Prostate gland (tissue), 2 donors: ENCODE results near the gene AFF3. TPM values are rescaled to one million over a fixed set of nuclear protein-coding genes. Genes with fewer than 3 reads are reported as not detected.

Experiments
- DNase-seq: peaks from one replicate; pipeline ENCODE4 v3.0.0-alpha.2; 2019; ENCODE audit warnings: low spot score
- H3K27ac ChIP-seq, 2 donors: fragments of 200-600 bp; sonication (generic); 2 replicates each; pipeline ENCODE4 v1.5.1; 2017 to 2019
- H3K27me3 ChIP-seq: fragments of 200-600 bp; sonication (generic); replicated peaks from 2 replicates; pipeline ENCODE4 v1.5.1; 2019; ENCODE audit not compliant: insufficient read depth
- H3K36me3 ChIP-seq, 2 donors: fragments of 200-600 bp; sonication (generic); 1 replicate in 1 of 2; 2 replicates in 1 of 2; pipeline versions ENCODE4 v1.5.1 to v1.8.1; 2017 to 2019
- H3K4me1 ChIP-seq: fragments of 200-600 bp; sonication (generic); replicated peaks from 2 replicates; pipeline ENCODE4 v1.5.1; 2019
- H3K4me3 ChIP-seq, 2 donors: fragments of 200-600 bp; sonication (generic); 2 replicates each; pipeline ENCODE4 v1.5.1; 2017 to 2019
- H3K9me3 ChIP-seq: fragments of 200-600 bp; sonication (generic); 2 replicates; pipeline ENCODE4 v1.5.1; 2017
- CTCF ChIP-seq, 4 experiments: fragments of 200-600 bp in 2 of 4; fragments of 450-650 bp in 2 of 4; sonication (generic) in 2 of 4; IDR thresholded peaks; 1 replicate in 3 of 4; 2 replicates in 1 of 4; pipeline ENCODE4 v1.5.1; 2016 to 2019; ENCODE audit warnings: antibody characterized with exemption in 4 of 4, mild to moderate bottlenecking in 2 of 4, moderate library complexity in 2 of 4
- POLR2A ChIP-seq: fragments of 450-650 bp; IDR thresholded peaks from one replicate; pipeline ENCODE4 v1.6.1; 2016; ENCODE audit warnings: antibody characterized with exemption, mild to moderate bottlenecking
- POLR2AphosphoS5 ChIP-seq: sonication (generic); formaldehyde crosslinking; IDR thresholded peaks from one replicate; pipeline ENCODE4 v1.6.1; 2017; ENCODE audit warnings: antibody characterized with exemption
- WGBS: methylation state at CpG from one replicate; pipeline ENCODE4 v1.1.5; 2018; 5-methylcytosine and 5-hydroxymethylcytosine counted together
- intact Hi-C: fragments of 100-400 bp; cut with DNase I; formaldehyde crosslinking; loops from one replicate; pipeline ENCODE4 v1.14.2; 2022
- total RNA-seq, 2 donors: library from RNA; depleted of rRNA; stranded (reverse); fragments of >200 nt; gene quantifications; one replicate each; pipeline ENCODE4 v1.1.0, GENCODE V29; 2016

The AFF3 gene
- total RNA-seq, 2 donors from 2014 or later: 74.4 to 113 TPM

- 72% methylated on average over 4 of the region's 4 CpGs for WGBS
- no peaks in the 10 kb centered on the region for H3K36me3 ChIP-seq
- no peaks in the 10 kb centered on the region for H3K27me3 ChIP-seq
- H3K4me3 ChIP-seq: no peak overlapping the region
- DNase-seq: no peak
- no peak for TF ChIP-seq CTCF (IDR thresholded peaks at IDR 0.05)
- TF ChIP-seq POLR2A: no peak
- no peak overlapping the region for H3K27ac ChIP-seq
- H3K4me1 ChIP-seq: no peaks in the 10 kb centered on the region
- no peaks in the 10 kb centered on the region for H3K9me3 ChIP-seq
- intact Hi-C loops: no loop called here
Measured at GRCh38 chr2:99691926-99692325, 450.5 kb downstream of the AFF3 start.

DNA sequence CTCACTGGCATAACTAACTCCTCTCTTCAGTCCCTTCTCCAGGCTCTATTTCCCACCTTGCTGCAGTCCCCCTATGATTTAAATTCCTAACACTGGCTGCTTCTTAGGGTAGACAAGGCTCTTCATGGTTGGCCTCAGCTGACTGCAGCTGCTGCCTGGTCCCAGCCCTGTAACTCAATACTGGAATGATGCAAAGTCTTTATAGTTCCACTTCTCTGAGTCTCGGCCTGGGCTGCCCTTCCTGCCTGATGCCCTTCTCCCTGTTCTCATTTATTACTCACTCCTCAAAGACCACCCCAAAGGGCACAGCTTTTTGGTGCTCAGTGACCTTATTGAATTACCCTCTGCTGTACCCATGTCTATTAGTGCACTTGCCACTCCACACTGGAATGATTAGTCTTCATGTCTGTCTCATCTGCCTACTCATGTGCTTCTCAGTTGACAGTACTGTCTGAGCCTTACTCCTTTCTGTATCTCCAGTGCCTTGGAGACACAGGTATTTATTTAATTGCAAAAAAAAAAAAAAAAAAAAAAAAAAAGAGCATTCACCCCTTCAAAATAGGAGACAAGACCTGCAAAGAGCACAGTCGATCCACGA is 453.1 kb downstream of the AFF3 start:
- H3K27me3 ChIP-seq: no peaks in the 10 kb centered on the region
- no peak for DNase-seq
- TF ChIP-seq CTCF (IDR thresholded peaks at IDR 0.05) (no peak), POLR2AphosphoS5 (no peak), POLR2A (no peak)
- intact Hi-C loops: no loop called here
- no peak overlapping the region for H3K27ac ChIP-seq
- no peaks in the 10 kb centered on the region for H3K9me3 ChIP-seq
- H3K4me1 ChIP-seq: no peaks in the 10 kb centered on the region
- no peaks in the 10 kb centered on the region for H3K36me3 ChIP-seq
- 83% methylated on average over 3 of the region's 3 CpGs for WGBS
- no peak overlapping the region for H3K4me3 ChIP-seq

- 35% methylated on average over 6 of the region's 6 CpGs for WGBS
- Histone ChIP-seq H3K36me3 (no peaks in the 10 kb centered on the region), H3K9me3 (no peaks in the 10 kb centered on the region), H3K4me3 (no peak overlapping the region), H3K4me1 (no peaks in the 10 kb centered on the region), H3K27ac (no peak overlapping the region), H3K27me3 (no peaks in the 10 kb centered on the region)
- TF ChIP-seq POLR2AphosphoS5: no peak
- TF ChIP-seq POLR2A: no peak
- TF ChIP-seq CTCF (IDR thresholded peaks at IDR 0.05): no peak
- intact Hi-C loops: no loop called here
- DNase-seq: no peak
Measured at GRCh38 chr2:99688699-99689098, 453.7 kb downstream of the AFF3 start.

DNA sequence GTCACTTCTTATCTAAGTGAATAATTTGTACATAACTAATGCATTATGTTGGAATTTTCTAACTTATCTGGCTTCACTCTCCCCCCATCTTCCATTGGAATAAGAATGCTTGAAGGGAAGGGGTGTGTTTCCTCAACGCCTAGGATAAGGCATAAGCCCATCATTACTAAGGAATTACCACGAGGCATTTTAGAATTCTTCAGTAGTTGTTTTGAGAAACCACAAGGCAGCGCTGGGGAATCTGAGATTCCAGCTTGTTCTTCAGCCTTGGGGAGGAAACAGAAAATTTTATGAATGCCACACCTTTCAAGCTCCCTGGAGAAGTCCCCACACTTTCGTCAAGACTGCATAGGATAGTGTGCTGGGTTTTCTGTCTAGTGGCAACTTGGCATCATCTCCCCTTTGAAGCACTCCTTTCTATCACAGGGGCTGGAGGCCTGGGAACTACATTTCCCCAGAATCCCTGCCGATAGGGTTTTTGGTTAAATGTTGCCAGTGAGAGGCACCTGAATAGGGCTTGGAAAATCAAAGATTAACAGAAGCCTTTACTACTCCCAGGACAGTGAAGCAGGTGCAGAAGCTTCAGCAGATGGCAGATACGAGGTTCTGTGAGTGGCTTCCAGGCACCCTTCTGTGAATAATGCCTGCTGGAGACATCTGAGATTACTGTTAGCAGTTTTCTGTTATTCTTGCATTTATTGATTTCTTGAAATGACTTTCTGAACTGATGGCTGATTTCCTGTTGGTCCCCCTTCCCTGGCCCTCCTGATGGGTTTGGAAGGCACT is 459.9 kb downstream of the AFF3 start:
- 83% methylated on average over 6 of the region's 6 CpGs for WGBS
- no peaks in the 10 kb centered on the region for H3K27me3 ChIP-seq
- H3K4me1 ChIP-seq: no peaks in the 10 kb centered on the region
- H3K9me3 ChIP-seq: no peaks in the 10 kb centered on the region
- no peak overlapping the region for H3K27ac ChIP-seq
- TF ChIP-seq POLR2A (no peak), CTCF (IDR thresholded peaks at IDR 0.05) (no peak), POLR2AphosphoS5 (no peak)
- no peak for DNase-seq
- H3K36me3 ChIP-seq: no peaks in the 10 kb centered on the region
- intact Hi-C loops: no loop called here
- H3K4me3 ChIP-seq: no peak overlapping the region

DNA sequence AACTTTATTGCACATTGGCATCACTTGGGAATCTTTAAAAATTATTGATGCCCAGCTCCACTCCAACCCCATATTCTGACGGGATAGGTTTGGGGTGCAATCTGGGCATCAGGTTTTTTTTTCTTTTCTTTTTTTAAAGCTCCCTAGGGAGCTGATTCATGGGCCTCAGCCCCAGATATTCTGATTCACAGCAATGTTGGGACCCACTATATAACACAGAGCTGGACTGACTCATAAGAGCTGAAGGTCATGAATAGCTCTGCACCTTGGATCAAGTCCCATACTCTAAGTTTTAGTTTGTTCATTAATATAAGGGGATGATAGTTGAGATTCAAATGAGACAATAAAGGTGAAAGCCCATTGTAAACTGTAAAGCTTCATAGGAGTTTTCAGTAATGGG is 461.4 kb downstream of the AFF3 start:
- no peak for TF ChIP-seq POLR2AphosphoS5
- no peak for TF ChIP-seq CTCF (IDR thresholded peaks at IDR 0.05)
- TF ChIP-seq POLR2A: no peak
- H3K27ac ChIP-seq: no peak overlapping the region
- no peaks in the 10 kb centered on the region for H3K4me1 ChIP-seq
- no peaks in the 10 kb centered on the region for H3K9me3 ChIP-seq
- H3K36me3 ChIP-seq: no peaks in the 10 kb centered on the region
- WGBS: 76% methylated on average over 1 of the region's 1 CpG
- no peaks in the 10 kb centered on the region for H3K27me3 ChIP-seq
- intact Hi-C loops: no loop called here
- H3K4me3 ChIP-seq: no peak overlapping the region
- DNase-seq: no peak
